Measurements from ENCODE around the gene SNIP1.
"Not testable (repeated sequence)": the region's sequence is repeated elsewhere in the genome, so short reads cannot be mapped to it uniquely, and the experiment has no call there.

The SNIP1 gene

GRCh38 chr1:37513795-37514349, 40.2 kb downstream of the SNIP1 start:
- no peak for DNase-seq (ENCODE audit: low read depth)

GRCh38 chr1:37509181-37509580, 44.9 kb downstream of the SNIP1 start:
- no peak for DNase-seq (ENCODE audit: low read depth)

GRCh38 chr1:37506740-37507139, 47.4 kb downstream of the SNIP1 start:
- DNase-seq (ENCODE audit: low read depth) = no peak

- DNase-seq (ENCODE audit: low read depth) = not testable (repeated sequence)
Observed at GRCh38 chr1:37502791-37503190, 51.3 kb downstream of the SNIP1 start.

- no peak for DNase-seq (ENCODE audit: low read depth)
Observed at GRCh38 chr1:37502104-37502503, 52.0 kb downstream of the SNIP1 start.

GRCh38 chr1:37501661-37502060, 52.4 kb downstream of the SNIP1 start:
- DNase-seq (ENCODE audit: low read depth) = no peak

GRCh38 chr1:37498872-37499617, 55.0 kb downstream of the SNIP1 start:
- no peak for DNase-seq (ENCODE audit: low read depth)

- no peak for DNase-seq (ENCODE audit: low read depth)
Observed at GRCh38 chr1:37497832-37498231, 56.3 kb downstream of the SNIP1 start.

- DNase-seq (ENCODE audit: low read depth) = no peak
Observed at GRCh38 chr1:37495875-37496274, 58.2 kb downstream of the SNIP1 start.

- DNase-seq (ENCODE audit: low read depth) = no peak
Observed at GRCh38 chr1:37493336-37494098, 60.6 kb downstream of the SNIP1 start.

GRCh38 chr1:37487619-37487984, 66.5 kb downstream of the SNIP1 start:
- no peak for DNase-seq (ENCODE audit: low read depth)

GRCh38 chr1:37486680-37487618, 67.1 kb downstream of the SNIP1 start:
- peak; percentile 72 for DNase-seq (ENCODE audit: low read depth)

GRCh38 chr1:37485902-37486679, 68.0 kb downstream of the SNIP1 start:
- no peak for DNase-seq (ENCODE audit: low read depth)

Measured in CMK (cell line).